ENCODE results near the gene TLR7. TPM values are rescaled to one million over a fixed set of nuclear protein-coding genes. Genes with fewer than 3 reads are reported as not detected.

TLR7 gene
- total RNA-seq, 1 experiment from 2014 or later, result not detected

DNA sequence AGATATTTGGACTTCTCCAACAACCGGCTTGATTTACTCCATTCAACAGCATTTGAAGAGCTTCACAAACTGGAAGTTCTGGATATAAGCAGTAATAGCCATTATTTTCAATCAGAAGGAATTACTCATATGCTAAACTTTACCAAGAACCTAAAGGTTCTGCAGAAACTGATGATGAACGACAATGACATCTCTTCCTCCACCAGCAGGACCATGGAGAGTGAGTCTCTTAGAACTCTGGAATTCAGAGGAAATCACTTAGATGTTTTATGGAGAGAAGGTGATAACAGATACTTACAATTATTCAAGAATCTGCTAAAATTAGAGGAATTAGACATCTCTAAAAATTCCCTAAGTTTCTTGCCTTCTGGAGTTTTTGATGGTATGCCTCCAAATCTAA is 20.3 kb downstream of the TLR7 start:
- DNase-seq (ENCODE audit: low spot score), result no peak
- in situ Hi-C loops (cut with HindIII; ENCODE audit: low sequenced_read_pairs), result no loop called here

DNA sequence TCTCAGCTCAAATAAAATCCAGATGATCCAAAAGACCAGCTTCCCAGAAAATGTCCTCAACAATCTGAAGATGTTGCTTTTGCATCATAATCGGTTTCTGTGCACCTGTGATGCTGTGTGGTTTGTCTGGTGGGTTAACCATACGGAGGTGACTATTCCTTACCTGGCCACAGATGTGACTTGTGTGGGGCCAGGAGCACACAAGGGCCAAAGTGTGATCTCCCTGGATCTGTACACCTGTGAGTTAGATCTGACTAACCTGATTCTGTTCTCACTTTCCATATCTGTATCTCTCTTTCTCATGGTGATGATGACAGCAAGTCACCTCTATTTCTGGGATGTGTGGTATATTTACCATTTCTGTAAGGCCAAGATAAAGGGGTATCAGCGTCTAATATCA is 20.9 kb downstream of the TLR7 start:
- no peak for DNase-seq (ENCODE audit: low spot score)
- in situ Hi-C loops (cut with HindIII; ENCODE audit: low sequenced_read_pairs), result no loop called here

DNA sequence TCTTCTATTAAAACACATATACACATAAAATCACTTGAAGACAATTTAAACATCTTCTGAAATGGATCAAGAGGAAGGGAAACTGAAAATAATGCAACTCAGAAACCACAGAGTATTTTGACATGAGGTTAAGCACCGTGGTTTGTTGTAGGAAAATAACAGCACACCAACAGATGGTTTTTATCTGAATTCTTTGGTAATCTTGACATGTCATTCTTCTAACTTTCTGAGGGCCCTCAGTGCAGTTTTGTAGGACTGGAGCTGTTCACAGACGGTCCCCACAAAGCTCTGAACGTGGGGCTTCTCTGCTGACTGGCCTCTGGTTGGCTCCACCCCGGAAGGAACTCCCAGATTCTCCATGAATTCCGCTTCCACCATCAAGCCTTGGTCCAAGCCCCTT is 23.6 kb downstream of the TLR7 start:
- in situ Hi-C loops (cut with HindIII; ENCODE audit: low sequenced_read_pairs), result no loop called here
- no peak for DNase-seq (ENCODE audit: low spot score)

DNA sequence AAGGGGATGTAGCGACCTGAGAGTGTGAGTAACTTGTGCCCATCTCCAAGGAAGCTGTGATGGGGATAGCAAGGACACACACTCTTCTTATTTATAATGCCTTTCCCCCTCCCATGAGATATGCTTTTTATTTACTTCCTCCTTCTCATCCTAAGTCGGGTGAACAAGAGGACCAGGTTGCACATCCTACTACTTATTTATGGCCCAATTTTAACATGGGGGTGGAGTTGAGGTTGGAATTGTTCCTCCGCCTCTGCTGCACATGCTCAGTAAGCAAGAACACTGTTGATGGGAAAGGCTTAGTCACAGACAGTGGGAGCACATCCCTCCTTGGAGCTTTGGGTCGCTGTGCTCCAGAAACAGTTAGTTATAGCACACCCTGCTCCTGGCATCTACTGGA is 24.3 kb downstream of the TLR7 start:
- no peak for DNase-seq (ENCODE audit: low spot score)
- in situ Hi-C loops (cut with HindIII; ENCODE audit: low sequenced_read_pairs), result no loop called here

DNA sequence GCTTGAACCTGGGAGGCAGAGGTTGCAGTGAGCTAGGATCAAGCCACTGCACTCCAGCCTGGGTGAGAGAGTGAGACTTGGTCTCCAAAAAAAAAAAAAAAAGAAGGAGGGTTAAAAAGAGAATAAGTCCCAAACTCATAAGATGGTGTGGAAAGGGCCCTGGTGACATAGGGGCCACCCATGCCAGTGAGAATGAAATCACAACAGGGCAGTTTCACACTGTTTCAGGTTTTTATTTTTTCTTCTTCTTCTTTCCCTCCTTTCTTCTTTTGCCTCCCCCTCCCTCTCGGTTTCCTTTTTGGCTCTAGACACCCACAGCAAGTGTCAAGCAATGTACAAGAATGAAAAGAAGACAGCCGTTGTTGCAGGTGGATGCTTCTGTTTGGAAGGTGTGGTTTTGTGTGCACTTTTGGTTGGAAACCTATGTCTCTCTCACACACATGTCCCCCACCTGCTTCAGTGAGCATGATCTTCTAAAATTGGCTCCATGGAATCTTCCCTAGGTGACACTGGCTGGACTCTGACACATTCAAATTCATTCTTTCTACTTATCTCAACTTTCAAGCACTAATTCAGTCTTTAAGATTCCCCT is 25.1 kb downstream of the TLR7 start:
- in situ Hi-C loops (cut with HindIII; ENCODE audit: low sequenced_read_pairs), result no loop called here
- DNase-seq (ENCODE audit: low spot score), result no peak

DNA sequence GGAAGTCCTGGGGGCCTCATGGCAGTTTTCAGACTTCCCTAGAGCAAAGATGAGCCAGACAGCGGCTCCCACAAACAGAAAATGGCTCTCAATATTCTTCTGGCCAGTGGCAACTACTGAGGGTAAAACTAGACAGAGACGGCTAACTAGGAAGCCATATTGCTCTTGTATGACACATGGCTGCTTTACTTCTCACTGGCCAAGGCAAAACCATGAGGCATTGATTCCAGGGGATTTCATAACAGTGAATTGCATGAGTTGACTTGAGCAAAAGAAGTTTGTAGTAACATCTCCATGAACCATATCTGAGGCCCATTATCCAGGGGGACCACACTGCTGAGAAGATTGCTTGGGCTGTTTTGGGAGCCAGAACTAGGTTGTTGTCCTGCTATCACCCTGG is 25.8 kb downstream of the TLR7 start:
- in situ Hi-C loops (cut with HindIII; ENCODE audit: low sequenced_read_pairs), result no loop called here
- DNase-seq (ENCODE audit: low spot score), result no peak

DNA sequence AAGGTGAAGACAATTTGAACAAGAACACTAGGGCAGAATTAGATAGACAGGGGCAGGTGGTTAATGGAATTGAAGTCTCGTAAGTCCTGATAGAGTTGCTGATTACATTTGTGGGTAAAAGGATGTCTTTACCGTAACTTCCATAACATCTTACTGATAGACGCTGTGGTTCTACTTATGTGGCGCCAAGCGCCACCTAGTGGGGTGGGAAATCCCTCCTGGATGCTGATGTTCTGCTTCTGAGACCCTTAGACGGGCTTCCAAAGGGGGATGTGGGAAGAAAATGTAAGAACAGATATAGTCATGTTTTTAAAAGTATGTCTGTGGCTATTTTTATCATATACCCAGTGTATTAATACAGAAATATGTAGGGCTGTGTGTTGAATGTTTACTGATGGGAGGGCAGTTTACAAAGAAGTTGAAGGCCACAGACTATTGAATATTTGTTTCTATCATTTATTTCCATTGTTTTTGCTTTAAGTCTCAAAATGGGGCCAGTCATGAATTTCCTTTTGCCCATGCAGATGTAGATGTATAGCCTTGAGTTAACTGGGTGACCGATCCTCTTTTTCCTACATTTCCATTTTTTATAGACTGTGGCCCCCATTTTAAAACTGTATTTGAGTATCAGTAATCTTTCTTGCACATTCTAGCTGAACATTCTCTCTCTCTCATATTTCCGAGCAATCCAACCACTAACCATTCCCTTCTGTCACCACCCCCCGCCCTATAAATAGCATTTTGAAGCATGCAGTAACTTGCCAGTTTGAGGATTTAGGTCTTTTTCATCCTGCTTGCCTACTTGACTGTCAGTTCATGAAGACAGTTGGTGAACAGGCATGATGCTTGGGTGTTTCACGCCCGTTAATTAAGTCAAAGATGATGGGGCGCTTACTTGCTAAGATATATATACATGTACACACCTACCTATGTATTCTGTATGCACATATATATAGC is 27.5 kb downstream of the TLR7 start:
- in situ Hi-C loops (cut with HindIII; ENCODE audit: low sequenced_read_pairs), result no loop called here
- DNase-seq (ENCODE audit: low spot score), result peak; percentile 8

DNA sequence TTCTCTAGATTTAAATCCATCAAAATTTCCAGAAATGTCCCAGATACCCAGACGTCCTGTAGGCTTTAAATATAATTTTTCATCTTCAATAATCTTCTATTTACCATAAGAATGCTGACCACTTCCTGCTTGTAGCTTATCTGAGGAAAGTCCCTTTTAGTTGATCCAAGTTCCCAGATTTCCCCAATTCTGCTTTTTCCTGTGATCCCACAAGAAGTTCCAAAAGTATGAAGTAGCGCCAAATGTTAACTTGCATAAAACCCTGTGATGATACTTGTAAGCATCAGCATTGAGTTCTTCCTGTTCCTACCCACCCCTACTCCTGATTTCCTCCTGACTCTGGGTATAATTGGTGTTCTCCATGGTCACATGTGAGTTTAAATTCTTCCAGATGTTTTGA is 29.0 kb downstream of the TLR7 start:
- in situ Hi-C loops (cut with HindIII; ENCODE audit: low sequenced_read_pairs), result no loop called here
- DNase-seq (ENCODE audit: low spot score), result no peak

DNA sequence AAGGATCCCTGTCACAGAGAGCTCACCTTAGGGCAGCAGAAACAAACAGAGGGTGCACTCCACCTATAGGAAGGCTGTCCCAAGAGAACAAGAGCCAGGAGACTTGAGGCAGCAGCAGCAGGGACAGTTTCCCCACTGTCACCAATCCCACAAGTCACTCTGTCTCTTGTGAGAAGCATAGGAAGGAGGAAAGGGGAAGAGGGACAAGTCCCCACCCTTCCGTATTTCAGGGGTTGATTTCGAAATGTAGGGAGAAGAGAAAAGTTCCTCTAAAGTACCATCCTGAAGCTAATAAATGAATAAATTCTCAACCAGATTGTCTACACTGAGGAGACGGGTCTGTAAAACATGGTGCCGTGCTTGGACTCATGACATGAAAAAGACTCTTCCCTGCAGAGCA is 30.1 kb downstream of the TLR7 start:
- no peak for DNase-seq (ENCODE audit: low spot score)
- in situ Hi-C loops (cut with HindIII; ENCODE audit: low sequenced_read_pairs), result no loop called here

DNA sequence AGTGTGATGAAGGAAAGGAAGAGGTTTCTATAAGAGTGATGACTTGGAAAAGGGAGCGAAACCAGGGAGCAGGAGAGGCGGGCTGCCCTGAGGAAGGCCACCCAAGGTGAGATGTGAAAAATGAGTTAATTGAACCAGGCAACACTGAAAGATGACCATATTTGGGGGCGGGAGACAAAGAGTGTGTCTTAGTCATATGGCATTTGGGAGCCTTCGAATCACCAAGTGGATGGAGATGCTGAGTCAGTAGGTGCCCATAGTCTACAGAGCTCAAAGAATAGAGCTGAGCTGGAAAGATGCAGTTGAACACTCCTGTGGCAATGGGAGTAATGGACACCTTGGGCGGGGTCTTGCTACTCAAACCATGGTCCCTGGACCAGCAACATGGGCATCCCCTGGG is 31.2 kb downstream of the TLR7 start:
- in situ Hi-C loops (cut with HindIII; ENCODE audit: low sequenced_read_pairs), result no loop called here
- no peak for DNase-seq (ENCODE audit: low spot score)

DNA sequence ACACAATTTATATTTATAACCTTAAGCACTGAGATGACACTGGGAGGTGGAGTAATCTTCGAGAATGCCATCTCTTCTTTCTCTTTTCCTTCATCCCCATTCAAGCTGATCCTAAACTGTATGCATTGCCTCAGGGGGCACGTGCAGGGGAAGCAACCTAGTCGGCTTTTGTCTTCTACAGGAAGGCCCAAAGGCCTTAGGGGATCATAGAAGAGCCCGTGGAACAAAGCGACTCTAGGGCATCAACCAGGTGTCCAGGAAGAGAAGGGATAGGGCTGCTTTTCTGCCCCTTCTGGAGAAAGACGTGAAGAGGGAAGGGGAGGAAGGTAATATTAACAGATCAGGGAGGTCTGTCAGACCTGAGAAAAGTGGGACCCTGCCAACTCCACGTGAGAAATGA is 32.6 kb downstream of the TLR7 start:
- in situ Hi-C loops (cut with HindIII; ENCODE audit: low sequenced_read_pairs), result no loop called here
- no peak for DNase-seq (ENCODE audit: low spot score)

DNA sequence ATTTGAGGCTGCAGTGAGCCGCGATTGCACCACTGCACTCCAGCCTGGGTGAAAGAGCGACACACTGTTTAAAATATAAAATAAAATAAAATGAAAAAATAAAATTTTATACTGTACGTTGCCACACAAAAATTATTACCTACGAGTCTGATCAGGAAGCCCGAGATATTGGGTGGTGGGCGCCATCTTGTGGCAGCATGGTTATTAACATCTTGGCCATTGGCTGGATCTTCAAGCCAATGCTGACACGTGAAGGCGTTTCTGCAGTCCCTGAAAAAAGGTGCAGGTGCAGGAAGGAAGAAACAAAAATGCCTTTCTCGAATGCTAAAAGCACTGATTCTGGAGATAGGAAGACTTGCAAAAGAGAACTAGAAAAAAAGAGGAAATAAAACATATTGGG is 34.6 kb downstream of the TLR7 start:
- DNase-seq (ENCODE audit: low spot score), result peak; percentile 48
- in situ Hi-C loops (cut with HindIII; ENCODE audit: low sequenced_read_pairs), result no loop called here

DNA sequence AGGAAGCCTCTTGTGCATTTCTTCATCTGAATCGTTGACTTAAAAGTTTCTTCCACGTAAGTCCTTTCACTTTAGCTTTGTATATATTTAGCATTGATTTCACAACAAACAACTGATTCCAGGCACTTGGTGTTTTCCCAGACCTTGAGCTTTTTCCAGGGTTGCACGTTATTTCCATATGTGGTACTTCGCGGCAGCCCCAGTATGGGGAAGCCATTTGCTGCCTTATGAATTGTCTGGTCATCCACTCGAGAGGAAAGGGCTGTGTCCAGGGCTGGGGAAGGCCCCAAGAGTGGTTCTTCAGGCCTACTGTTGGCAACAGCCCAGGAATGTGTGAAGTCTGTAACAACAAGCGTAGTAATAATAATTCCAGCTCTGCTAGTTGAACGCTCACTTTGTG is 36.8 kb downstream of the TLR7 start:
- DNase-seq (ENCODE audit: low spot score), result no peak
- in situ Hi-C loops (cut with HindIII; ENCODE audit: low sequenced_read_pairs), result no loop called here

DNA sequence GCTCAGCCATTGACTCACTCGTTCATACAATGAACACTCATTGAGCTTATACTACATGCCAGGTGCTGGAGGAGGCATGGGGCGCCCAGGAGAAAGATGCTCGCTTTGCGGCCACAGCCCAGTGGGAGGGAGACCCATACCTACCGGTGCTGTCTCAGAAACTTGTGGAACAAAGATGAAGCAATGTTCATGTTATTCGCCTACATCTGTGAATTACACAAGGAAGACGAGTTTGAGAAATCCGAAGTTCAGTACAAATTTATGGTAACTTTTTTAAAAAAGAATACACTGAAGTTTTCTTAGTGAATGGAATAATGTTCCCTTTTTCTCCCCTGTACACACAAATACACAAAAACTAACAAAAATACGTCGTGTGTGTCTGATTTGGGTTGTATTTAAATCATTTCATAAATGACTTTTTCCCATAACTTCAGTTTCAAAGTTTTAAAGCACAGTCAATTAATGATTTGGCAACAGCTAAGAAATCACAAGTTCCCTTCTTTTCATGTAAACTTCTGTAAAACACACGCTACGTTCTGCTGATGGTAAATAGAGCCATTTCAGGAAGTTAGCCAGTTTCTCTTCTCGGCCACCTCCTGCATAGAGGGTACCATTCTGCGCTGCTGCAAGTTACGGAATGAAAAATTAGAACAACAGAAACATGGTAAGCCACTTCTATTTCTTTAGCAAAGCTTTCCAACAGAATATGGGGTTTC is 39.3 kb downstream of the TLR7 start, which contains the start of gene TLR8:
TSS of gene TLR8 (plus strand) at position 575 of the 716 bp plus-strand sequence. CDS start at position 662, 87 bp downstream.
- no peak for DNase-seq (ENCODE audit: low spot score)
- in situ Hi-C loops (cut with HindIII; ENCODE audit: low sequenced_read_pairs), result no loop called here

DNA sequence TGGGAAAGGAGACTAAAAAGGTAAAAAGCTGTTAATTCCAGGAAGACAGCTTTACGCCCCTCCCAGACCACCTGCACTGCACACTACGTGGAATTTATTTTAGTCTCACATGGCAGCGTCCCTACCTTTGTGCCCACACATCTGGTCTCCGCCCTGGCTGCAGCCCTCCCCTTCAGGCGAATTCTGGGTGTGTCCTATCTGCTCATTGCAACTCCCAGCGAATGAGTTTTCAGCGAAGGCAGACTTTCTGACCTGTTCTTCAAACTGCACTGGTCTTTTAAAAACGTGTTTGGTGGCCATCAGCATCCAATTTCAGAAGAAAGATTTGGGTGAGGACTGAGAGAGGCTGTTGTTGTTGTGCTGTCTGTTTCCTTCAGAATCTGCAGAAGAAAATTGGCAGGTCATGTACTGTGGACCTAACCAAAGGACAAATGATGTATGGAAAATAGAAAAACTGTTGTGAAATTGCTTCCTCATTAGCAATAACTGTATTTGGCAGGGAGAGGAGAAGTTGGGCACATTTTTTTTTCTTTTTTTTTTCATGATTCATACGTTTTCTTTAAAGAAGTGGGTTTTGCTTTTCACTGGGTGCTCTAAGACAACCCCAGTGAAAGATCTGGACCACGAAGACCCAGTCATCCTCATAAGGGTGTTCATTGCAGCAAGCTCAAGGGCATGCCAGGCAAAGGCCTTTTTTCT is 43.7 kb downstream of the TLR7 start:
- no peak for DNase-seq (ENCODE audit: low spot score)

DNA sequence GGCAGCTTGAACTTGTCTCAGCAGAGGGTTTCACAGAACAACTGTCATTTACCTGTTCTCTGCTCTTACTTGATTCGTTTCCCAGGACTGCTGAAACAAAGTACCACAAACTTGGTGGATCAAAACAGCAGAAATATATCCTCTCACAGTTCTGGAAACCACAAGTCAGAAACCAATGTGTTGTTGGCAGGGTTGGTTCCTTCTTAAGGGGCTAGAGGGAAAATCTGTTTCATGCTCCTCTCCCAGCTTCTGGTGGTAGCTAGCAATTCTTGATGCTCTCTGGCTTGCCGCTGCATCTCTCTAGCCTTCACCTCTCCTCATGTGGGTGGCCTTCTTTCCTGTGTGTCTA is 44.2 kb downstream of the TLR7 start:
- DNase-seq (ENCODE audit: low spot score), result no peak
- in situ Hi-C loops (cut with HindIII; ENCODE audit: low sequenced_read_pairs), result no loop called here

More for the DNA sequence above, 43.7 kb downstream of the TLR7 start:
- in situ Hi-C loops (cut with HindIII; ENCODE audit: low sequenced_read_pairs), result no loop called here

DNA sequence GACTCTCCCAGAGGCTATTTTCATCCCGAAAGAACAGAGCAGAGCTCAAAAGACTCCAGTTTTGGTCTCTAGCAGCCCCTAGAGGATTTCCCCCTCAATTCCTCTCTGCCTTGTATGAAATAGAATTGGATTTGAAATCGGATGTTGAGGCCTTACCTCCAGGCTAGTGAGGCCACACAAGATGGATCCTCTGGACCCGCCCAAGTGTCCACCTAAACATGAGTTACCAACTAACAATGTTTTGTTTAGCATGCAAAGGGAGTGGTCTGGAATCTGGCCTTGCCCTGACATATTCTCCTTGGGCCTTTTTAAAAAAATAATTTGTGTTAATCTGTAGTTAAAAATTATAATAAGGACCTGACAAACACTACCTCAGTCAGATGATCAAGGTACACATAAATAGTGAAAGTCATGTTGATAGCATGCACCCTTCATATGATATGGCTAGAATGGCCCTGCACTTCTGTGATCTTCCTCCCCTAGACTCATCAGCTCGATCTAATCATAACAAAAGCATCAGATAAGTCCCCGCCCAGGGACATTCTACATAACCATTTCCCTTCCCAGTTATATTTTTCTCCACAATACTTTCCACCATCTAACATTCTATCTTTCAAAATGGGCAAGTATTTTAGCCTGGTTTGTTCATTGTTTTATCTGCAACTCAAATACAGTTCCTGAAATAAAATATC is 46.1 kb downstream of the TLR7 start:
- no peak for DNase-seq (ENCODE audit: low spot score)
- in situ Hi-C loops (cut with HindIII; ENCODE audit: low sequenced_read_pairs), result no loop called here

DNA sequence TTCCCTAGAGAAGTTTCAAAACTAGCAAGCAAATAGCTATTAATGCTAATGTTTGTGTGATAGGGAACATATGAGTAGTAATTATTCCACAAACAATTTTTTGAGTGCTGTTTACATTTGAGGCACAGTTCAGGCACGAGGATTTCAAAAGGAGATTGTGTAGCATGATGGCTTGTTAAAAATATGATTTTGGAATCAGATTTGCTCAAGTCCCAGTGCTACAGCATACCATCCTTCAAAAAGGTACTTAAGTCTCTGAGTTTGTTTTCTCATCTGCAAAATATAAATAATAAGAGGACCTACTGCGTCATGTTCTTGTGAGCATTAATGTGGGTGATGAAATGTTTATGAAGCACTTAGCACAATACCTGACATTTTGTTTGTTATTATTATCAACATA is 50.9 kb downstream of the TLR7 start:
- in situ Hi-C loops (cut with HindIII; ENCODE audit: low sequenced_read_pairs), result no loop called here
- no peak for DNase-seq (ENCODE audit: low spot score)

DNA sequence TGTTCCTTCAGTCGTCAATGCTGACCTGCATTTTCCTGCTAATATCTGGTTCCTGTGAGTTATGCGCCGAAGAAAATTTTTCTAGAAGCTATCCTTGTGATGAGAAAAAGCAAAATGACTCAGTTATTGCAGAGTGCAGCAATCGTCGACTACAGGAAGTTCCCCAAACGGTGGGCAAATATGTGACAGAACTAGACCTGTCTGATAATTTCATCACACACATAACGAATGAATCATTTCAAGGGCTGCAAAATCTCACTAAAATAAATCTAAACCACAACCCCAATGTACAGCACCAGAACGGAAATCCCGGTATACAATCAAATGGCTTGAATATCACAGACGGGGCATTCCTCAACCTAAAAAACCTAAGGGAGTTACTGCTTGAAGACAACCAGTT is 52.2 kb downstream of the TLR7 start:
- in situ Hi-C loops (cut with HindIII; ENCODE audit: low sequenced_read_pairs), result no loop called here
- no peak for DNase-seq (ENCODE audit: low spot score)
